HEK293 (cell line): ENCODE data around the gene BATF2.

Experiments used
- EGR2 ChIP-seq: fragments of 450-650 bp; formaldehyde crosslinking; IDR thresholded peaks from 2 replicates; pipeline ENCODE4 v1.5.1; 2016; ENCODE audit warnings: low read depth, missing biosample characterization, missing genetic modification characterization
- GFI1B ChIP-seq: fragments of 450-650 bp; formaldehyde crosslinking; IDR thresholded peaks from 2 replicates; pipeline ENCODE4 v1.5.1; 2016; ENCODE audit warnings: missing biosample characterization, missing genetic modification characterization
- KLF16 ChIP-seq: fragments of 450-650 bp; formaldehyde crosslinking; IDR thresholded peaks from 2 replicates; pipeline ENCODE4 v1.5.1; 2017; ENCODE audit warnings: missing biosample characterization, missing genetic modification characterization
- PRDM1 ChIP-seq: fragments of 450-650 bp; formaldehyde crosslinking; IDR thresholded peaks from 2 replicates; pipeline ENCODE4; 2016; ENCODE audit warnings: missing biosample characterization, missing genetic modification characterization
- ZBTB7A ChIP-seq: fragments of 450-650 bp; formaldehyde crosslinking; IDR thresholded peaks from 2 replicates; pipeline ENCODE4 v1.5.1; 2016; ENCODE audit warnings: low read depth, missing biosample characterization, missing genetic modification characterization
- ZNF10 ChIP-seq: fragments of 450-650 bp; formaldehyde crosslinking; IDR thresholded peaks from 2 replicates; pipeline ENCODE4 v1.5.1; 2017; ENCODE audit warnings: missing biosample characterization, missing genetic modification characterization
- ZNF112 ChIP-seq: fragments of 450-650 bp; formaldehyde crosslinking; IDR thresholded peaks from 2 replicates; pipeline ENCODE4 v1.5.0; 2017; ENCODE audit warnings: missing biosample characterization, missing genetic modification characterization
- ZNF121 ChIP-seq: fragments of 450-650 bp; formaldehyde crosslinking; IDR thresholded peaks from 2 replicates; pipeline ENCODE4 v1.5.1; 2016; ENCODE audit warnings: missing biosample characterization, missing genetic modification characterization
- ZNF133 ChIP-seq: fragments of 450-650 bp; formaldehyde crosslinking; IDR thresholded peaks from 2 replicates; pipeline ENCODE4 v1.5.1; 2016; ENCODE audit warnings: missing biosample characterization, missing genetic modification characterization
- ZNF138 ChIP-seq: fragments of 450-650 bp; formaldehyde crosslinking; IDR thresholded peaks from 2 replicates; pipeline ENCODE4 v1.5.1; 2016; ENCODE audit warnings: missing biosample characterization, missing genetic modification characterization, borderline replicate concordance
- ZNF140 ChIP-seq: fragments of 450-650 bp; formaldehyde crosslinking; IDR thresholded peaks from 2 replicates; pipeline ENCODE4 v1.5.1; 2016; ENCODE audit warnings: missing biosample characterization, missing genetic modification characterization
- ZNF155 ChIP-seq: fragments of 450-650 bp; formaldehyde crosslinking; IDR thresholded peaks from 2 replicates; pipeline ENCODE4 v1.5.1; 2016; ENCODE audit warnings: missing biosample characterization, missing genetic modification characterization
- ZNF202 ChIP-seq: fragments of 450-650 bp; formaldehyde crosslinking; IDR thresholded peaks from 2 replicates; pipeline ENCODE4 v1.5.1; 2016; ENCODE audit warnings: missing biosample characterization, missing genetic modification characterization, borderline replicate concordance
- ZNF335 ChIP-seq: fragments of 450-650 bp; formaldehyde crosslinking; conservative IDR thresholded peaks from 2 replicates; pipeline ENCODE4 v1.5.1; 2016; ENCODE audit warnings: missing biosample characterization, missing genetic modification characterization
- ZNF354C ChIP-seq: fragments of 450-650 bp; formaldehyde crosslinking; IDR thresholded peaks from 2 replicates; pipeline ENCODE4 v1.5.1; 2016; ENCODE audit warnings: missing biosample characterization, missing genetic modification characterization, low read depth, borderline replicate concordance
- ZNF544 ChIP-seq: fragments of 450-650 bp; formaldehyde crosslinking; IDR thresholded peaks from 2 replicates; pipeline ENCODE4 v1.5.0; 2017; ENCODE audit warnings: missing biosample characterization, missing genetic modification characterization
- ZNF555 ChIP-seq: fragments of 450-650 bp; formaldehyde crosslinking; conservative IDR thresholded peaks from 2 replicates; pipeline ENCODE4 v1.5.1; 2017; ENCODE audit warnings: missing biosample characterization, mild to moderate bottlenecking, missing genetic modification characterization, inconsistent platforms
- ZNF585B ChIP-seq: fragments of 450-650 bp; formaldehyde crosslinking; IDR thresholded peaks from 2 replicates; pipeline ENCODE4 v1.5.1; 2016; ENCODE audit warnings: missing biosample characterization, missing genetic modification characterization
- ZNF621 ChIP-seq: fragments of 450-650 bp; formaldehyde crosslinking; IDR thresholded peaks from 2 replicates; pipeline ENCODE4 v1.5.1; 2017; ENCODE audit warnings: missing biosample characterization, missing genetic modification characterization
- ZNF664 ChIP-seq: fragments of 450-650 bp; formaldehyde crosslinking; IDR thresholded peaks from 2 replicates; pipeline ENCODE4 v1.5.1; 2016; ENCODE audit warnings: missing biosample characterization, missing genetic modification characterization
- ZNF791 ChIP-seq: fragments of 450-650 bp; formaldehyde crosslinking; IDR thresholded peaks from 2 replicates; pipeline ENCODE4 v1.5.1; 2016; ENCODE audit warnings: missing biosample characterization, missing genetic modification characterization
- ZSCAN16 ChIP-seq: fragments of 450-650 bp; formaldehyde crosslinking; IDR thresholded peaks from 2 replicates; pipeline ENCODE4 v1.5.1; 2016; ENCODE audit warnings: missing biosample characterization, missing genetic modification characterization
- TF ChIP-seq, protein P1 (sequence below): fragments of 450-650 bp; formaldehyde crosslinking; IDR thresholded peaks from 2 replicates; pipeline ENCODE4 v1.5.1; 2016; ENCODE audit warnings: missing biosample characterization, missing genetic modification characterization
- TF ChIP-seq, protein P2 (sequence below): fragments of 450-650 bp; formaldehyde crosslinking; IDR thresholded peaks from 2 replicates; pipeline ENCODE4 v1.5.1; 2017; ENCODE audit warnings: missing biosample characterization, missing genetic modification characterization
- TF ChIP-seq, protein P3 (sequence below): fragments of 450-650 bp; formaldehyde crosslinking; optimal IDR thresholded peaks from 2 replicates; pipeline ENCODE3; 2016; ENCODE audit warnings: missing biosample characterization, mild to moderate bottlenecking, missing genetic modification characterization
- TF ChIP-seq, protein P4 (sequence below): fragments of 450-650 bp; formaldehyde crosslinking; conservative IDR thresholded peaks from 2 replicates; pipeline ENCODE4 v1.5.1; 2016; ENCODE audit warnings: low read depth, missing biosample characterization, missing genetic modification characterization
- TF ChIP-seq, protein P5 (sequence below): fragments of 450-650 bp; formaldehyde crosslinking; IDR thresholded peaks from 2 replicates; pipeline ENCODE4 v1.5.1; 2016; ENCODE audit warnings: missing biosample characterization, missing genetic modification characterization

Gene BATF2

DNA sequence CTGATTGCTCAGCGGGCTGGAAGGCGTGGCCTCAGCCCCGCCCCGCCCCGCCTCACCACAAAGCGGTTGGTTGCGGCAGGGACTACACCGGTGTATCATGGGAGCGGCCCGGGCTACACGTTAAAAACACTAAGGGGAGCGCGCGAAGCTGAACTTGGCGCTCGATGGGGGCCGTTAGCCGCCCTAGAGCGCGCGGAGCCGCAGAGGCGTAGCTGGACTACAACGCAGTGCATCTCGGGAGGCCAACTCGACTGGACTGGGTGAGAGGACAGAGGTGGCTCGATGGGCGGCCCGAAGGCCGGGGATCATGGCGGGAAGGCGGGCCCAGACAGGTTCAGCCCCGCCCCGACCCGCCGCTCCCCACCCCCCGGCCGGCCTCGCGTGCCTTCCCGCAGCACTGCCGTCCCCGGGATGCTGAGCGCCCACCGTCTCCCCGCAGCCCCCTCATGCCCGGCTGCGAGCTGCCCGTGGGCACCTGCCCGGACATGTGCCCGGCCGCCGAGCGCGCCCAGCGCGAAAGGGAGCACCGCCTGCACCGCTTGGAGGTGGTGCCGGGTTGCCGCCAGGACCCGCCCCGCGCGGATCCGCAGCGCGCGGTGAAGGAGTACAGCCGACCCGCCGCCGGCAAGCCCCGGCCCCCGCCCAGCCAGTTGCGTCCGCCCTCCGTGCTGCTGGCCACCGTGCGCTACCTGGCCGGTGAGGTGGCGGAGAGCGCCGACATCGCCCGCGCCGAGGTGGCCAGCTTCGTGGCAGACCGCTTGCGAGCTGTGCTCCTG, 44.3 kb upstream of the BATF2 start, which contains the start of gene SAC3D1 (continued):
- TF ChIP-seq ZBTB7A (no peak), KLF16 (tag by site-specific recombination) (no peak), EGR2 (tag by site-specific recombination) (no peak), ZNF791 (tag by site-specific recombination) (no peak), ZNF121 (tag by site-specific recombination) (no peak), GFI1B (no peak), ZNF555 (no peak), ZNF138 (no peak), ZNF621 (tag by site-specific recombination) (no peak), ZSCAN16 (tag by site-specific recombination) (no peak), ZNF335 (peak; percentile 55), ZNF155 (tag by site-specific recombination) (no peak), PRDM1 (tag by site-specific recombination) (no peak), ZNF544 (tag by site-specific recombination) (no peak), ZNF112 (tag by site-specific recombination) (no peak), ZNF202 (tag by site-specific recombination) (no peak), ZNF585B (tag by site-specific recombination) (no peak), ZNF664 (tag by site-specific recombination) (no peak), ZNF140 (tag by site-specific recombination) (no peak), ZNF354C (tag by site-specific recombination) (no peak), ZNF10 (peak; percentile 65; the same call in 1 of the 2 replicates), ZNF133 (tag by site-specific recombination) (no peak)
- TF ChIP-seq, protein P1, sequence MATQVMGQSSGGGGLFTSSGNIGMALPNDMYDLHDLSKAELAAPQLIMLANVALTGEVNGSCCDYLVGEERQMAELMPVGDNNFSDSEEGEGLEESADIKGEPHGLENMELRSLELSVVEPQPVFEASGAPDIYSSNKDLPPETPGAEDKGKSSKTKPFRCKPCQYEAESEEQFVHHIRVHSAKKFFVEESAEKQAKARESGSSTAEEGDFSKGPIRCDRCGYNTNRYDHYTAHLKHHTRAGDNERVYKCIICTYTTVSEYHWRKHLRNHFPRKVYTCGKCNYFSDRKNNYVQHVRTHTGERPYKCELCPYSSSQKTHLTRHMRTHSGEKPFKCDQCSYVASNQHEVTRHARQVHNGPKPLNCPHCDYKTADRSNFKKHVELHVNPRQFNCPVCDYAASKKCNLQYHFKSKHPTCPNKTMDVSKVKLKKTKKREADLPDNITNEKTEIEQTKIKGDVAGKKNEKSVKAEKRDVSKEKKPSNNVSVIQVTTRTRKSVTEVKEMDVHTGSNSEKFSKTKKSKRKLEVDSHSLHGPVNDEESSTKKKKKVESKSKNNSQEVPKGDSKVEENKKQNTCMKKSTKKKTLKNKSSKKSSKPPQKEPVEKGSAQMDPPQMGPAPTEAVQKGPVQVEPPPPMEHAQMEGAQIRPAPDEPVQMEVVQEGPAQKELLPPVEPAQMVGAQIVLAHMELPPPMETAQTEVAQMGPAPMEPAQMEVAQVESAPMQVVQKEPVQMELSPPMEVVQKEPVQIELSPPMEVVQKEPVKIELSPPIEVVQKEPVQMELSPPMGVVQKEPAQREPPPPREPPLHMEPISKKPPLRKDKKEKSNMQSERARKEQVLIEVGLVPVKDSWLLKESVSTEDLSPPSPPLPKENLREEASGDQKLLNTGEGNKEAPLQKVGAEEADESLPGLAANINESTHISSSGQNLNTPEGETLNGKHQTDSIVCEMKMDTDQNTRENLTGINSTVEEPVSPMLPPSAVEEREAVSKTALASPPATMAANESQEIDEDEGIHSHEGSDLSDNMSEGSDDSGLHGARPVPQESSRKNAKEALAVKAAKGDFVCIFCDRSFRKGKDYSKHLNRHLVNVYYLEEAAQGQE (tag by site-specific recombination), result no peak
- TF ChIP-seq, protein P2, sequence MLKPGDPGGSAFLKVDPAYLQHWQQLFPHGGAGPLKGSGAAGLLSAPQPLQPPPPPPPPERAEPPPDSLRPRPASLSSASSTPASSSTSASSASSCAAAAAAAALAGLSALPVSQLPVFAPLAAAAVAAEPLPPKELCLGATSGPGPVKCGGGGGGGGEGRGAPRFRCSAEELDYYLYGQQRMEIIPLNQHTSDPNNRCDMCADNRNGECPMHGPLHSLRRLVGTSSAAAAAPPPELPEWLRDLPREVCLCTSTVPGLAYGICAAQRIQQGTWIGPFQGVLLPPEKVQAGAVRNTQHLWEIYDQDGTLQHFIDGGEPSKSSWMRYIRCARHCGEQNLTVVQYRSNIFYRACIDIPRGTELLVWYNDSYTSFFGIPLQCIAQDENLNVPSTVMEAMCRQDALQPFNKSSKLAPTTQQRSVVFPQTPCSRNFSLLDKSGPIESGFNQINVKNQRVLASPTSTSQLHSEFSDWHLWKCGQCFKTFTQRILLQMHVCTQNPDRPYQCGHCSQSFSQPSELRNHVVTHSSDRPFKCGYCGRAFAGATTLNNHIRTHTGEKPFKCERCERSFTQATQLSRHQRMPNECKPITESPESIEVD (tag by site-specific recombination), result no peak
- TF ChIP-seq, protein P3, sequence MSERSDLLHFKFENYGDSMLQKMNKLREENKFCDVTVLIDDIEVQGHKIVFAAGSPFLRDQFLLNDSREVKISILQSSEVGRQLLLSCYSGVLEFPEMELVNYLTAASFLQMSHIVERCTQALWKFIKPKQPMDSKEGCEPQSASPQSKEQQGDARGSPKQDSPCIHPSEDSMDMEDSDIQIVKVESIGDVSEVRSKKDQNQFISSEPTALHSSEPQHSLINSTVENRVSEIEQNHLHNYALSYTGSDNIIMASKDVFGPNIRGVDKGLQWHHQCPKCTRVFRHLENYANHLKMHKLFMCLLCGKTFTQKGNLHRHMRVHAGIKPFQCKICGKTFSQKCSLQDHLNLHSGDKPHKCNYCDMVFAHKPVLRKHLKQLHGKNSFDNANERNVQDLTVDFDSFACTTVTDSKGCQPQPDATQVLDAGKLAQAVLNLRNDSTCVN (tag by site-specific recombination), result peak; percentile 75
- TF ChIP-seq, protein P4, sequence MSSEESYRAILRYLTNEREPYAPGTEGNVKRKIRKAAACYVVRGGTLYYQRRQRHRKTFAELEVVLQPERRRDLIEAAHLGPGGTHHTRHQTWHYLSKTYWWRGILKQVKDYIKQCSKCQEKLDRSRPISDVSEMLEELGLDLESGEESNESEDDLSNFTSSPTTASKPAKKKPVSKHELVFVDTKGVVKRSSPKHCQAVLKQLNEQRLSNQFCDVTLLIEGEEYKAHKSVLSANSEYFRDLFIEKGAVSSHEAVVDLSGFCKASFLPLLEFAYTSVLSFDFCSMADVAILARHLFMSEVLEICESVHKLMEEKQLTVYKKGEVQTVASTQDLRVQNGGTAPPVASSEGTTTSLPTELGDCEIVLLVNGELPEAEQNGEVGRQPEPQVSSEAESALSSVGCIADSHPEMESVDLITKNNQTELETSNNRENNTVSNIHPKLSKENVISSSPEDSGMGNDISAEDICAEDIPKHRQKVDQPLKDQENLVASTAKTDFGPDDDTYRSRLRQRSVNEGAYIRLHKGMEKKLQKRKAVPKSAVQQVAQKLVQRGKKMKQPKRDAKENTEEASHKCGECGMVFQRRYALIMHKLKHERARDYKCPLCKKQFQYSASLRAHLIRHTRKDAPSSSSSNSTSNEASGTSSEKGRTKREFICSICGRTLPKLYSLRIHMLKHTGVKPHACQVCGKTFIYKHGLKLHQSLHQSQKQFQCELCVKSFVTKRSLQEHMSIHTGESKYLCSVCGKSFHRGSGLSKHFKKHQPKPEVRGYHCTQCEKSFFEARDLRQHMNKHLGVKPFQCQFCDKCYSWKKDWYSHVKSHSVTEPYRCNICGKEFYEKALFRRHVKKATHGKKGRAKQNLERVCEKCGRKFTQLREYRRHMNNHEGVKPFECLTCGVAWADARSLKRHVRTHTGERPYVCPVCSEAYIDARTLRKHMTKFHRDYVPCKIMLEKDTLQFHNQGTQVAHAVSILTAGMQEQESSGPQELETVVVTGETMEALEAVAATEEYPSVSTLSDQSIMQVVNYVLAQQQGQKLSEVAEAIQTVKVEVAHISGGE, result 0 out of 2 replicates have a peak, but pooled peaks have one; percentile 18
- TF ChIP-seq, protein P5, sequence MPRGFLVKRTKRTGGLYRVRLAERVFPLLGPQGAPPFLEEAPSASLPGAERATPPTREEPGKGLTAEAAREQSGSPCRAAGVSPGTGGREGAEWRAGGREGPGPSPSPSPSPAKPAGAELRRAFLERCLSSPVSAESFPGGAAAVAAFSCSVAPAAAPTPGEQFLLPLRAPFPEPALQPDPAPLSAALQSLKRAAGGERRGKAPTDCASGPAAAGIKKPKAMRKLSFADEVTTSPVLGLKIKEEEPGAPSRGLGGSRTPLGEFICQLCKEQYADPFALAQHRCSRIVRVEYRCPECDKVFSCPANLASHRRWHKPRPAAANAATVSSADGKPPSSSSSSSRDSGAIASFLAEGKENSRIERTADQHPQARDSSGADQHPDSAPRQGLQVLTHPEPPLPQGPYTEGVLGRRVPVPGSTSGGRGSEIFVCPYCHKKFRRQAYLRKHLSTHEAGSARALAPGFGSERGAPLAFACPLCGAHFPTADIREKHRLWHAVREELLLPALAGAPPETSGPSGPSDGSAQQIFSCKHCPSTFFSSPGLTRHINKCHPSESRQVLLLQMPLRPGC, result no peak
